ENCODE measurements around the gene ARRB1. TPM values are rescaled to one million over a fixed set of nuclear protein-coding genes. Genes with fewer than 3 reads are reported as not detected.

The ARRB1 gene
- total RNA-seq, 4 donors from 2014 or later: 23.1 to 61.8 (median 44.8) TPM

DNA sequence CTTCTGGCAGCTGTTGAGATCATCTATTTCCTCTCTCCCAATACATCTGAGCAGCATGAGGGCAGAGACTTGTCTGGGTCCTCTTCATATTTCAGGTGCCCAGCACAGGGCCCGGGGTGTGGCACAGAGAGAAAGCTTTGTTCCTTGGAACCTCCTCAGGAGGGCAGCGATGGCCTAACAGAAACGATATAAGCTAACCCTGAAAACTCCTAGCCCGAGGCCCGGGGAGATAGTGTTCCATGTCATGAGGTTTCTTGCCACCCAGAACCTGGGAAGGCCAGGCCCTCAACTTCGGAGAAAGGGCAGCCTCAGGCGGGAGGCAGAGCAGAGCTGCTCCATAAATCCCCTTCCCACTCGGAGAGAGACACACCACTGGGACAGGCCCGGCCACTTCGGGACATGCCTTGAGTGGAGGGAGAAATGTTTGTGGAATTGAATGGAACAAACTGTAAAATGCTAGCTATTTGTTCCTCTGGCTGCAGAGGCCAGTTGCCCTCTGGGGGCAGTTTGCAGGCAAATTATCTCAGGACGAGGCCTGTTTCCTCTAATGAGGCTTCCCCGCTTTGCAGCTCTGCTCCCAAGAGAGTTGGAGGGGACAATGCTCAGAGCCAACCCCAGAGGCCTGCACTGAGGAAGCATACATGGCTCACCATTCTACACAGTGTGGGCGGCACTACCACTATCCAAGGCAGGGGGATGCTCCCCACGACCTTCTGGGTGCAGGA, 11.6 kb downstream of the ARRB1 start:
- TF ChIP-seq POLR2A (IDR thresholded peaks at IDR 0.05): no peak
- TF ChIP-seq, protein P1, sequence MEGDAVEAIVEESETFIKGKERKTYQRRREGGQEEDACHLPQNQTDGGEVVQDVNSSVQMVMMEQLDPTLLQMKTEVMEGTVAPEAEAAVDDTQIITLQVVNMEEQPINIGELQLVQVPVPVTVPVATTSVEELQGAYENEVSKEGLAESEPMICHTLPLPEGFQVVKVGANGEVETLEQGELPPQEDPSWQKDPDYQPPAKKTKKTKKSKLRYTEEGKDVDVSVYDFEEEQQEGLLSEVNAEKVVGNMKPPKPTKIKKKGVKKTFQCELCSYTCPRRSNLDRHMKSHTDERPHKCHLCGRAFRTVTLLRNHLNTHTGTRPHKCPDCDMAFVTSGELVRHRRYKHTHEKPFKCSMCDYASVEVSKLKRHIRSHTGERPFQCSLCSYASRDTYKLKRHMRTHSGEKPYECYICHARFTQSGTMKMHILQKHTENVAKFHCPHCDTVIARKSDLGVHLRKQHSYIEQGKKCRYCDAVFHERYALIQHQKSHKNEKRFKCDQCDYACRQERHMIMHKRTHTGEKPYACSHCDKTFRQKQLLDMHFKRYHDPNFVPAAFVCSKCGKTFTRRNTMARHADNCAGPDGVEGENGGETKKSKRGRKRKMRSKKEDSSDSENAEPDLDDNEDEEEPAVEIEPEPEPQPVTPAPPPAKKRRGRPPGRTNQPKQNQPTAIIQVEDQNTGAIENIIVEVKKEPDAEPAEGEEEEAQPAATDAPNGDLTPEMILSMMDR (IDR thresholded peaks at IDR 0.05): no peak
- Histone ChIP-seq H3K4me3 (no peak overlapping the region), H3K27ac (peak overlapping the region; percentile 73 to 76), H3K9me3 (no peaks in the 10 kb centered on the region), H3K4me1 (peaks cover 9 to 16% of the 10 kb centered on the region in 2 donors), H3K27me3 (no peaks in the 10 kb centered on the region), H3K36me3 (no peaks in the 10 kb centered on the region)
- DNase-seq: no peak
- intact Hi-C loops (cut with DNase I; ENCODE audit: low total_unique reads): no loop called here

DNA sequence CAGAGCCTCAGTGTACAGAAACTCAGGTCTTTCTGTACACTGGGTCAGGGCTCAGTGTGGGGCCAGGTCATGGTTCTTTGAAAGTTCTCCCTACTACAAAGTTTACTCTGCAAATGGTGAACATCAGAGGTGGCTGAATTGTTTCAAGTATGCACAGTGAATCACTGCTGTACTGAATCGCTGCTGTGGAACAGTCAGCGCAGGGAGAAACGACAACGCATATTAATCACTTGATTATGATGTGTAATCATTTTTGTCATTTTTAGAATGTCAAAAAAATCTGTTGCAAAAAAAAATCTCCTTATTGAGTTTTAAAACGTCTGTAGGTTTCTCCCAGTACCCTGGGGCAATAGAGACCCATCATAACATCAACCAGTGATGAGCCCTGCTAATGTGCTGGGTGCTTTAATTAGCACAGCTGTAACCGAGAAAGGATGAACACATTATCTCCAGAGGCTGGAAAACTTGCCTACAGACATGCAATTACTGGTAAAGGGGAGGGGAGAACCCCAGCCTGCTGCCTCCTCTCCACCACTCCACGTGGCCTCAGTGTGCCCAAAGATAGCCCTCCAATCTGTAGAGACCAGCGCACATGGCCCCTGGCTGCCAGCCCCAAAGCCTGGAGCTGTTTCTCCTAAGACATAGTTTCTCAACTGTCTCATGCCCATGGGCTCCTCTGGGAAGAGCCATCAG, 12.8 kb downstream of the ARRB1 start:
- H3K9me3 ChIP-seq: no peaks in the 10 kb centered on the region
- DNase-seq: no peak
- intact Hi-C loops (cut with DNase I; ENCODE audit: low total_unique reads): no loop called here
- peaks cover 9 to 16% of the 10 kb centered on the region in 2 donors for H3K4me1 ChIP-seq
- H3K36me3 ChIP-seq: no peaks in the 10 kb centered on the region
- H3K4me3 ChIP-seq: no peak overlapping the region
- H3K27me3 ChIP-seq: no peaks in the 10 kb centered on the region
- TF ChIP-seq POLR2A (IDR thresholded peaks at IDR 0.05): no peak
- TF ChIP-seq, protein P1 (IDR thresholded peaks at IDR 0.05): no peak
- peak overlapping the region; percentile 73 to 76 for H3K27ac ChIP-seq

DNA sequence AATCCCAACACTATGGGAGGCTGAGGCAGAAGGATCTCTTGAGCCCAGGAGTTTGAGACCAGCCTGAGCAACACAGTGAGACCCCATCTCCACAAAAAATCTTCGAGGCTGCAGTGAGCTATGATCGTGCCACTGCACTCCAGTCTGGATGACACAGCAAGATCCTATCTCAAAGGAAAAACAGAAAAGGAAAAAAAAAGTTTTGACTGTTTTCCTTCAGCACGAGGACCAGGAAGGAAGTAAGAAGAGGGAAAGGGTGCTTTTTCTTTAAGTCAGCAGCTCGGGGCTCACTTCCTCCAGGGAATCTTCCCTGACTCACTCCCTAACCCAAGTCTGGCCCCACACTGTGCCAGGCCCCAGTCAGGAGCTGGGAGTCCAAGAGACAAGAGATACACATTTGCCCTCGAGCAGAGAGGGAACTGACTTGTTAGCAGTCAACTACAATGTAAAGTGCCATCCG, 14.2 kb downstream of the ARRB1 start:
- H3K27ac ChIP-seq: no peak overlapping the region
- H3K4me1 ChIP-seq: peaks cover 9 to 16% of the 10 kb centered on the region in 2 donors
- H3K27me3 ChIP-seq: no peaks in the 10 kb centered on the region
- TF ChIP-seq, protein P1 (IDR thresholded peaks at IDR 0.05): no peak
- TF ChIP-seq POLR2A (IDR thresholded peaks at IDR 0.05): no peak
- no peak for DNase-seq
- no peak overlapping the region for H3K4me3 ChIP-seq
- H3K9me3 ChIP-seq: no peaks in the 10 kb centered on the region
- intact Hi-C loops (cut with DNase I; ENCODE audit: low total_unique reads): no loop called here
- H3K36me3 ChIP-seq: no peaks in the 10 kb centered on the region

DNA sequence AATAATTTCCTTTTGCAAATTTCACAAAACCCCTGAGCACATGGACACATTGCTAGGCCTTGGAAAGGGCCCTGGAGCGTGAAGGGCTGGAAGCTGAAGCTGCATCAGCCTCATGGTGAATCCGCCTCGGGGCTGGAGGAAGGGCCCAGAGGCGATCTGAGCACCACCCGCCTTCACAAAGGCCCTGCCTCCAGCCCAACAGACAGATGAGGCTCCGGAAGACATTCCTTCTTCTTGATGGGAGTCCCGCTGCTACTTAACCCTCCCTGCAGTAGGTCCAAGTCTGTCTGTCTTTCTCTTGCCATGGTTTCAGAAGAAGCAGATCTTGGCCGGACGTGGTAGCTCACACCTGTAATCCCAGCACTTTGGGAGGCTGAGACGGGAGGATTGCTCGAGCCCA, 16.5 kb downstream of the ARRB1 start:
- H3K4me3 ChIP-seq: no peak overlapping the region
- intact Hi-C loops (cut with DNase I; ENCODE audit: low total_unique reads): no loop called here
- peaks cover 2 to 5% of the 10 kb centered on the region in 2 donors for H3K4me1 ChIP-seq
- TF ChIP-seq, protein P1 (IDR thresholded peaks at IDR 0.05): no peak
- no peak for TF ChIP-seq POLR2A (IDR thresholded peaks at IDR 0.05)
- peak overlapping the region in 1 of 2 donors; percentile 19 for H3K27ac ChIP-seq
- no peaks in the 10 kb centered on the region for H3K27me3 ChIP-seq
- no peaks in the 10 kb centered on the region for H3K36me3 ChIP-seq
- DNase-seq: no peak
- H3K9me3 ChIP-seq: no peaks in the 10 kb centered on the region

DNA sequence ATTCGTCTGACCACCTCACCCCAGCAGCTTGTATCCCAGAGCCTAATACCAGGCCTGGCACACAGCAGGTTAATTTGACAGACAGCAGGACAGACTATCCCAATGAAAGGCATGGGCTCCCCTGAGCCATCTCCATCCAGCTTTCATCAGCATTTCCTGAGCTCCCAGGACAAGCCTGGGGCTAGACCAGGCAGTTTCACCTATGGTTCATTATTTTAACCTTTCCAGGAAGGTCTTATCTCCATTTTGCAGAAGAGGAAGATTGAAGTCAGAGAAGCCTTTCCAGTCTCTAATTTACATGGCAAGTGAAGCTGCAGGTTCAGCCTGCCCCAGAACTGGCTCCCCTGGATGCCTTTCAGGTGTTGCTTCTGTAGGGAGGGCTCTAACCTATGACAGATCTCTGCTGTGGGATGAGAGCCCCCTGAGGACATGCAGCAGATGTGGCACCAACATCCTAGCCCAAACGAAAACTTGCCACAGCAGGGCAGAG, 17.0 kb downstream of the ARRB1 start:
- Histone ChIP-seq H3K4me1 (peaks cover 0 to 4% of the 10 kb centered on the region in 2 donors), H3K36me3 (no peaks in the 10 kb centered on the region), H3K9me3 (no peaks in the 10 kb centered on the region), H3K27me3 (no peaks in the 10 kb centered on the region), H3K4me3 (no peak overlapping the region), H3K27ac (no peak overlapping the region)
- intact Hi-C loops (cut with DNase I; ENCODE audit: low total_unique reads): no loop called here
- TF ChIP-seq POLR2A (IDR thresholded peaks at IDR 0.05): no peak
- TF ChIP-seq, protein P1 (IDR thresholded peaks at IDR 0.05): no peak
- no peak for DNase-seq
